Lung (tissue), 12 donors: ENCODE data around the gene CDK7. TPM values are rescaled to one million over a fixed set of nuclear protein-coding genes. Genes with fewer than 3 reads are reported as not detected.

Experiments used
- ATAC-seq: fragments of 200-7000 bp; cut with Tn5 transposase; one replicate; pipeline ENCODE4 v1.9.1; 2020; ENCODE audit warnings: moderate number of reproducible peaks; ENCODE audit not compliant: insufficient read depth, low FRiP score
- DNase-seq, 3 donors: peaks; one replicate each; pipeline ENCODE4 v3.0.0-alpha.2; 2013 to 2017
- H3K27ac ChIP-seq, 2 donors: one replicate each; pipeline ENCODE4 v1.5.1; 2013; ENCODE audit warnings: mild to moderate bottlenecking in 2 of 2, moderate library complexity in 2 of 2, control low read depth in 1 of 2, inconsistent platforms in 1 of 2, low read depth in 1 of 2, low read length in 1 of 2
- H3K27me3 ChIP-seq, 3 donors: one replicate each; pipeline ENCODE4 v1.5.1; 2013; ENCODE audit warnings: low read length in 2 of 3; ENCODE audit not compliant: control insufficient read depth in 3 of 3, insufficient read depth in 3 of 3
- H3K36me3 ChIP-seq, 4 donors: one replicate each; pipeline ENCODE4 v1.5.1; 2013; ENCODE audit warnings: low read length in 4 of 4, mild to moderate bottlenecking in 1 of 4, moderate library complexity in 1 of 4; ENCODE audit not compliant: control insufficient read depth in 4 of 4, insufficient read depth in 4 of 4
- H3K4me1 ChIP-seq, 5 donors: one replicate each; pipeline ENCODE4 v1.5.1; 2013; ENCODE audit warnings: low read length in 5 of 5, mild to moderate bottlenecking in 2 of 5, moderate library complexity in 1 of 5; ENCODE audit not compliant: control insufficient read depth in 5 of 5, insufficient read depth in 5 of 5
- H3K4me3 ChIP-seq: one replicate; pipeline ENCODE4 v1.5.1; 2013; ENCODE audit warnings: mild to moderate bottlenecking, control low read depth, moderate library complexity
- H3K9ac ChIP-seq, 2 donors: one replicate each; pipeline ENCODE4 v1.5.1; 2013; ENCODE audit warnings: low read length in 2 of 2, control low read depth in 1 of 2; ENCODE audit not compliant: insufficient read depth in 1 of 2
- H3K9me3 ChIP-seq, 4 donors: one replicate each; pipeline ENCODE4 v1.5.1; 2013; ENCODE audit warnings: low read length in 3 of 4, mild to moderate bottlenecking in 1 of 4, moderate library complexity in 1 of 4; ENCODE audit not compliant: control insufficient read depth in 4 of 4, insufficient read depth in 3 of 4
- CTCF ChIP-seq: IDR thresholded peaks from 2 replicates; pipeline ENCODE4 v1.5.1; 2012; ENCODE audit warnings: mild to moderate bottlenecking; ENCODE audit errors: control extremely low read depth, extremely low read depth
- WGBS, 2 donors: extraction: QIAGEN DNeasy Blood & Tissue Kit; methylation state at CpG; one replicate each; pipeline ENCODE4 v1.1.7; 2013; 5-methylcytosine and 5-hydroxymethylcytosine counted together
- polyA plus RNA-seq, 2 donors: library from polyadenylated mRNA; stranded (reverse); fragments of 200-250 nt; gene quantifications; one replicate each; pipeline ENCODE4 v1.2.1, GENCODE V29; 2013
- total RNA-seq, 2 donors: library from RNA; depleted of rRNA in 1 of 2; stranded (reverse); fragments of >200 nt in 1 of 2; gene quantifications; one replicate each; pipeline ENCODE4 v1.2.1, GENCODE V29; 2014 to 2021
- donor health status: control.
- donor health status: control.
- donor health status: Bipolar disorder and iron deficiency.
- donor health status: healthy.
- donor health status: DM: yes; HTN: yes; CAD: no.

Gene CDK7
- total and polyA plus RNA-seq, 4 donors, result 21.9 to 53.2 (median 30.0) TPM

DNA sequence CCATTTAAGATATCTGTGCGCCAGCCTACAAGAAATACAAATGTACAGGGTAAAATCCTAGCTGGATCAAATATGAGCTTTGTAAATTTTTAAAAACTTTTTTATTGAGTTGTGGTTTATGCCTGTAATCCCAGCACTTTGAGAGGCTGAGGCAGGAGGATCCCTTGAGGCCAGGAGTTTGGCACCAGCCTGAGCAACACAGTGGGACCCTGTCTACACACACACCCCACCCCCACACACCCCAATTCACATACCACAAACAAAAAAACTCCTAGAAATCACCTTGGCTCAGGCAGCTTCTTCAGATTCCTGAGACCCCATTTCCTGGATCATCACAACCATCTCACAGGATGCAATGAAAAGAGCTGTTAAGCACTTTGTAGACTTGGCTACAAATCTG lies 46.4 kb downstream of the CDK7 start:
- DNase-seq, result no peak
- H3K9me3 ChIP-seq, result no peaks in the 10 kb centered on the region
- H3K4me1 ChIP-seq, result no peaks in the 10 kb centered on the region
- no peak overlapping the region for H3K4me3 ChIP-seq
- H3K9ac ChIP-seq, result no peak overlapping the region
- no peak for TF ChIP-seq CTCF
- H3K27me3 ChIP-seq, result no peaks in the 10 kb centered on the region
- ATAC-seq, result no peak
- no peak overlapping the region for H3K27ac ChIP-seq
- WGBS, 2 donors, result 98% methylated on average over 1 of the region's 1 CpG
- H3K36me3 ChIP-seq, result peaks cover 11 to 17% (median 14%) of the 10 kb centered on the region in 4 donors

DNA sequence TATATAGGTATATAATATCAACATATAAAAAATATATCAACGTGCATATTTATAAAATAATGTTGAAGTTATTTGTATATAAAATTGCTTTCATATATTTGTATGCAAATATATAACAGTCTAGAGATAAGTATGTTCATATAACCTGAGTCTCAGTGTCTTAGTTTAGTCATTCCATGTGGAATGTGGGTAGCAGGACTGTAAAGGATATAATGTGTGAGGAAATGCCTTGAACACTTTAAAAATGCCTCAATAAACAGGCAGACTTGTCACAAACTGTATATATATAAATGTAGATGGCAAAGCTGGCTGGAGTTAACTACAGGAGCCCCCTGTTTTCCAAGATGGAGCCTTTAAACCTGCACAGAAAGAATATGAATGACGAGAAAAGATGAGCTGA lies 49.5 kb downstream of the CDK7 start:
- Histone ChIP-seq H3K9ac (no peak overlapping the region), H3K27ac (no peak overlapping the region), H3K9me3 (no peaks in the 10 kb centered on the region), H3K27me3 (no peaks in the 10 kb centered on the region), H3K36me3 (peaks cover 5 to 17% (median 11%) of the 10 kb centered on the region in 4 donors), H3K4me1 (no peaks in the 10 kb centered on the region), H3K4me3 (no peak overlapping the region)
- TF ChIP-seq CTCF, result no peak
- ATAC-seq (no peak), DNase-seq (no peak)
- 97 to 99% methylated on average over 2 of the region's 2 CpGs for whole genome bisulfite sequencing, 2 donors

GRCh38 chr5:69285448-69286116 lies 50.9 kb downstream of the CDK7 start:
- Histone ChIP-seq H3K4me3 (no peak overlapping the region), H3K27me3 (no peaks in the 10 kb centered on the region), H3K27ac (no peak overlapping the region), H3K4me1 (no peaks in the 10 kb centered on the region), H3K9me3 (no peaks in the 10 kb centered on the region), H3K9ac (no peak overlapping the region), H3K36me3 (peaks cover 3 to 7% (median 5%) of the 10 kb centered on the region in 4 donors)
- TF ChIP-seq CTCF, result no peak
- no peak for DNase-seq
- 66 to 75% methylated on average over 5 of the region's 5 CpGs for WGBS, 2 donors
- no peak for ATAC-seq

DNA sequence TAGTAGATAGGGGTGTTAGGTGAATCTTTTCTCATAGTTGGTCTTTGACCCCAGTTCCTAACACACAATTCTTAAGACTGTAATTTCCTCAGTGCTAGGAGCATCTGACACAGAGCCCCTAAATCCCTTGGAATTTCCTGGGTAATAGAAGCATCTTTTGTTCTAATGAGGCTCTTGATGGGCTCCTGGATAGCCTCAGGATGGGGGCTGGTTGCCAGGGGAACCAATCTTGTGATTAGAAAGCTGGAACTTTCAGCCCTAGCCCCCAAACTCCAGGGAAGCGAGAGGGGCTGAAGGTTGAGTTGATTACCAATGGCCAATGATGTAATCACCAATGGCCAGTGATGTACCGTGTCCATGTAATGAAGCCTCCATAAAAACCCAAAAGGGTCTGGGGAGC lies 53.4 kb downstream of the CDK7 start:
- Histone ChIP-seq H3K4me1 (no peaks in the 10 kb centered on the region), H3K27me3 (no peaks in the 10 kb centered on the region), H3K4me3 (no peak overlapping the region), H3K36me3 (peaks cover 3 to 8% (median 4%) of the 10 kb centered on the region in 4 donors), H3K9ac (no peak overlapping the region), H3K27ac (no peak overlapping the region), H3K9me3 (no peaks in the 10 kb centered on the region)
- DNase-seq (no peak), ATAC-seq (no peak)
- WGBS, 2 donors, result 71 to 78% methylated on average over 2 of the region's 2 CpGs
- no peak for TF ChIP-seq CTCF
